ENCODE data around the gene PTN. TPM values are rescaled to one million over a fixed set of nuclear protein-coding genes. Genes with fewer than 3 reads are reported as not detected.

PTN gene
- total RNA-seq, 4 donors from 2014 or later, result 20.2 to 118 (median 59.4) TPM

GRCh38 chr7:137313201-137313600, 30.3 kb downstream of the PTN start:
- TF ChIP-seq POLR2A (IDR thresholded peaks at IDR 0.05) (no peak), CTCF (IDR thresholded peaks at IDR 0.05) (no peak)
- H3K27ac ChIP-seq, result no peak overlapping the region
- H3K27me3 ChIP-seq, result no peaks in the 10 kb centered on the region
- intact Hi-C loops (cut with DNase I; ENCODE audit: low total_unique reads), result no loop called here
- DNase-seq, result no peak
- H3K36me3 ChIP-seq, result no peaks in the 10 kb centered on the region
- H3K4me1 ChIP-seq, result no peaks in the 10 kb centered on the region
- no peaks in the 10 kb centered on the region for H3K9me3 ChIP-seq
- H3K4me3 ChIP-seq, result no peak overlapping the region

GRCh38 chr7:137306748-137307147, 36.8 kb downstream of the PTN start:
- Histone ChIP-seq H3K36me3 (no peaks in the 10 kb centered on the region), H3K4me1 (no peaks in the 10 kb centered on the region), H3K9me3 (no peaks in the 10 kb centered on the region), H3K27me3 (no peaks in the 10 kb centered on the region), H3K27ac (no peak overlapping the region), H3K4me3 (no peak overlapping the region)
- no peak for DNase-seq
- intact Hi-C loops (cut with DNase I; ENCODE audit: low total_unique reads), result no loop called here
- TF ChIP-seq CTCF (IDR thresholded peaks at IDR 0.05) (no peak), POLR2A (IDR thresholded peaks at IDR 0.05) (no peak)

GRCh38 chr7:137305901-137306621, 37.5 kb downstream of the PTN start:
- Histone ChIP-seq H3K4me3 (no peak overlapping the region), H3K27ac (no peak overlapping the region), H3K9me3 (no peaks in the 10 kb centered on the region), H3K36me3 (no peaks in the 10 kb centered on the region), H3K4me1 (no peaks in the 10 kb centered on the region), H3K27me3 (no peaks in the 10 kb centered on the region)
- intact Hi-C loops (cut with DNase I; ENCODE audit: low total_unique reads), result no loop called here
- no peak for DNase-seq
- TF ChIP-seq POLR2A (IDR thresholded peaks at IDR 0.05), result no peak
- no peak for TF ChIP-seq CTCF (IDR thresholded peaks at IDR 0.05)

GRCh38 chr7:137304624-137305235, 38.8 kb downstream of the PTN start:
- H3K36me3 ChIP-seq, result no peaks in the 10 kb centered on the region
- intact Hi-C loops (cut with DNase I; ENCODE audit: low total_unique reads), result no loop called here
- H3K27ac ChIP-seq, result no peak overlapping the region
- H3K27me3 ChIP-seq, result no peaks in the 10 kb centered on the region
- DNase-seq, result no peak
- no peaks in the 10 kb centered on the region for H3K9me3 ChIP-seq
- no peak overlapping the region for H3K4me3 ChIP-seq
- no peaks in the 10 kb centered on the region for H3K4me1 ChIP-seq
- TF ChIP-seq POLR2A (IDR thresholded peaks at IDR 0.05) (no peak), CTCF (IDR thresholded peaks at IDR 0.05) (no peak)

- Histone ChIP-seq H3K4me3 (no peak overlapping the region), H3K27ac (no peak overlapping the region), H3K36me3 (no peaks in the 10 kb centered on the region), H3K4me1 (no peaks in the 10 kb centered on the region), H3K27me3 (no peaks in the 10 kb centered on the region), H3K9me3 (no peaks in the 10 kb centered on the region)
- no peak for DNase-seq
- intact Hi-C loops (cut with DNase I; ENCODE audit: low total_unique reads), result no loop called here
- no peak for TF ChIP-seq POLR2A (IDR thresholded peaks at IDR 0.05)
- no peak for TF ChIP-seq CTCF (IDR thresholded peaks at IDR 0.05)
Measured at GRCh38 chr7:137304165-137304564, 39.4 kb downstream of the PTN start.

Measured in uterus (tissue), 4 donors.